Psoas muscle (tissue), 8 donors: ENCODE measurements around the gene GRIK5. TPM values are rescaled to one million over a fixed set of nuclear protein-coding genes. Genes with fewer than 3 reads are reported as not detected.

Experiments used
- ATAC-seq, 4 donors: fragments of 200-7000 bp; cut with Tn5 transposase; one replicate each; pipeline ENCODE4 v1.9.1; 2020; ENCODE audit warnings: moderate library complexity in 3 of 4, mild to moderate bottlenecking in 2 of 4
- DNase-seq, 2 donors: peaks; one replicate each; pipeline ENCODE4 v3.0.0-alpha.2; 2020
- H3K27ac ChIP-seq: fragments of 200-600 bp; one replicate; pipeline ENCODE4 v1.8.0; 2022
- H3K27me3 ChIP-seq, 3 donors: fragments of 200-600 bp in 1 of 3; one replicate each; pipeline versions ENCODE4 v1.6.1 to v1.8.0; 2013 to 2022; ENCODE audit warnings: low read length in 2 of 3, mild to moderate bottlenecking in 2 of 3, moderate library complexity in 1 of 3; ENCODE audit not compliant: insufficient read depth in 3 of 3
- H3K36me3 ChIP-seq, 2 donors: fragments of 200-600 bp in 1 of 2; one replicate each; pipeline versions ENCODE4 v1.6.1 to v1.8.0; 2013 to 2022; ENCODE audit warnings: low read depth in 1 of 2, mild to moderate bottlenecking in 1 of 2, moderate library complexity in 1 of 2; ENCODE audit not compliant: insufficient read depth in 1 of 2
- H3K4me1 ChIP-seq: fragments of 200-600 bp; one replicate; pipeline ENCODE4 v1.8.0; 2022
- H3K4me3 ChIP-seq: fragments of 200-600 bp; one replicate; pipeline ENCODE4 v1.8.0; 2022; ENCODE audit warnings: mild to moderate bottlenecking
- H3K9me3 ChIP-seq: fragments of 200-600 bp; one replicate; pipeline ENCODE4 v1.8.0; 2022
- WGBS, 3 donors: extraction: QIAGEN DNeasy Blood & Tissue Kit; methylation state at CpG; one replicate each; pipeline versions ENCODE4 v1.1.6 to v1.1.7; 2013; 5-methylcytosine and 5-hydroxymethylcytosine counted together
- intact Hi-C, 2 donors: fragments of 100-400 bp; cut with DNase I; formaldehyde crosslinking; loops; one replicate each; pipeline versions ENCODE4 v1.11.0 to v1.14.2; 2022
- polyA plus RNA-seq, 3 donors: library from polyadenylated mRNA; stranded (reverse); fragments of 200-250 nt; gene quantifications; one replicate each; pipeline ENCODE4 v1.2.3, GENCODE V29; 2013
- total RNA-seq, 4 donors: library from RNA; stranded (reverse); fragmentation: NEBNext Ultra II Directional in 2 of 4; extraction: Animal tissue kit (Norgen Biotek cat#: 25700) in 2 of 4; gene quantifications; one replicate each; pipeline versions ENCODE4 v1.2.1 to v1.2.4, GENCODE V29; 2021 to 2023
- TF ChIP-seq, protein P1 (sequence below): fragments of 200-600 bp; IDR thresholded peaks from one replicate; pipeline ENCODE4 v1.8.0; 2022; ENCODE audit warnings: antibody characterized with exemption
- donor health status: healthy with polysubstance abuse.
- donor health status: DM: no; HTN: no; CAD: no; lungs with moderate emphysema.
- donor health status: Bipolar disorder and iron deficiency.
- donor health status: healthy.
- donor health status: DM: yes; HTN: yes; CAD: no.
- donor health status: DM: no; HTN: no; CAD: no.
- donor health status: DM: no; HTN: no; CAD: no.
- donor health status: DM: yes; HTN: yes; CAD: no.

Gene GRIK5
- total and polyA plus RNA-seq, 7 donors, result 0.26 to 0.88 (median 0.45) TPM

DNA sequence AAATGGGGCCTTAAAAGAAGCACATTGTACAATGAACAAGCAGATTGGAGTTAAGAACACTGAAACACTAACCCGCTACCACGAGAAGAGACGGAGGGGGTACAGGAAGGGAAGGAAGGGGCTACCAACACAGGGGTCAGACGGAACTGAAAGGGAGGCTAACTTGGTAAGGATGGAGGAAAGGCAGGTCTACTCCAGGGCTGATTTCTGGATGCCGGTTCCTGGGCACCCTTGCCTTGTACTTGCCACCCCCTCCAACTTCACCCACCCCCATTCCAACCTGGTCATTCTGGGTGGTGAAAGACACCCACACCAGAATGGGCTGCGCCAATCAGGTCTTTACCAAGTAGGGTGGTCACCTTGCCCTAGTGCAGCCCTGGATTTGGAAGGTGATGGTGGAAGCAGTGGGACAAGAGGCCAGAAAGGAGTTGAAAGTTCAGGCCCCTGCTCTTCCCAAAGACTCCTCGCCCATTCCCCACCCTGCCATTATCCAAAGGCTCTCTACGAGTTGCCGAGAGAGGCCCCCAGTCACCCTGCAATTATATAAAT, 16.3 kb upstream of the GRIK5 start:
- Histone ChIP-seq H3K27me3 (no peaks in the 10 kb centered on the region), H3K27ac (no peak overlapping the region), H3K4me1 (no peaks in the 10 kb centered on the region), H3K9me3 (no peaks in the 10 kb centered on the region), H3K36me3 (peaks cover 2 to 9% of the 10 kb centered on the region in 2 donors), H3K4me3 (no peak overlapping the region)
- intact Hi-C loops, result no loop called here
- no peak for ATAC-seq
- TF ChIP-seq, protein P1, sequence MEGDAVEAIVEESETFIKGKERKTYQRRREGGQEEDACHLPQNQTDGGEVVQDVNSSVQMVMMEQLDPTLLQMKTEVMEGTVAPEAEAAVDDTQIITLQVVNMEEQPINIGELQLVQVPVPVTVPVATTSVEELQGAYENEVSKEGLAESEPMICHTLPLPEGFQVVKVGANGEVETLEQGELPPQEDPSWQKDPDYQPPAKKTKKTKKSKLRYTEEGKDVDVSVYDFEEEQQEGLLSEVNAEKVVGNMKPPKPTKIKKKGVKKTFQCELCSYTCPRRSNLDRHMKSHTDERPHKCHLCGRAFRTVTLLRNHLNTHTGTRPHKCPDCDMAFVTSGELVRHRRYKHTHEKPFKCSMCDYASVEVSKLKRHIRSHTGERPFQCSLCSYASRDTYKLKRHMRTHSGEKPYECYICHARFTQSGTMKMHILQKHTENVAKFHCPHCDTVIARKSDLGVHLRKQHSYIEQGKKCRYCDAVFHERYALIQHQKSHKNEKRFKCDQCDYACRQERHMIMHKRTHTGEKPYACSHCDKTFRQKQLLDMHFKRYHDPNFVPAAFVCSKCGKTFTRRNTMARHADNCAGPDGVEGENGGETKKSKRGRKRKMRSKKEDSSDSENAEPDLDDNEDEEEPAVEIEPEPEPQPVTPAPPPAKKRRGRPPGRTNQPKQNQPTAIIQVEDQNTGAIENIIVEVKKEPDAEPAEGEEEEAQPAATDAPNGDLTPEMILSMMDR, result no peak
- DNase-seq, result no peak
- 82 to 86% (median 84%) methylated on average over 9 of the region's 9 CpGs for WGBS, 3 donors

DNA sequence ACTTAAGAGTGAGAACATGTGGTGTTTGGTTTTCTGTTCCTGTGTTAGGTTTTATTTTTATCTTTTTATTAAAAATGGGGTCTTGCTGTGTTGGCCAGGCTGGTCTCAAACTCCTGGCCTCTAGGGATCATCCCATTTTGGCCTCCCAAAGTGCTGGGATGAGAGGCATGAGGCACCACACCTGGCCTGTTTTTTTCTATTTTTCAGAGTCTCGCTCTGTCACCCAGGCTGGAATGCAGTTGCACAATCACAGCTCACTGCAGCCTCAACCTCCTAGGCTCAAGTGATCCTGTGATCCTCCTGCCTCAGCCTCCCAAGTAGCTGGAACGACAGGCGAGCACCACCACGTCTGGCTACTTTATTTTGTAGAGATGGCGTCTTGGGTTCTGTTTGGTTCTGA, 13.5 kb upstream of the GRIK5 start:
- TF ChIP-seq, protein P1, result no peak
- ATAC-seq (no peak), DNase-seq (no peak)
- H3K27ac ChIP-seq, result no peak overlapping the region
- 92 to 98% (median 92%) methylated on average over 5 of the region's 5 CpGs for WGBS, 3 donors
- intact Hi-C loops, result no loop called here
- H3K4me3 ChIP-seq, result no peak overlapping the region
- H3K27me3 ChIP-seq, result no peaks in the 10 kb centered on the region
- H3K9me3 ChIP-seq, result no peaks in the 10 kb centered on the region
- H3K36me3 ChIP-seq, result peaks cover 8 to 36% of the 10 kb centered on the region in 2 donors
- H3K4me1 ChIP-seq, result no peaks in the 10 kb centered on the region

DNA sequence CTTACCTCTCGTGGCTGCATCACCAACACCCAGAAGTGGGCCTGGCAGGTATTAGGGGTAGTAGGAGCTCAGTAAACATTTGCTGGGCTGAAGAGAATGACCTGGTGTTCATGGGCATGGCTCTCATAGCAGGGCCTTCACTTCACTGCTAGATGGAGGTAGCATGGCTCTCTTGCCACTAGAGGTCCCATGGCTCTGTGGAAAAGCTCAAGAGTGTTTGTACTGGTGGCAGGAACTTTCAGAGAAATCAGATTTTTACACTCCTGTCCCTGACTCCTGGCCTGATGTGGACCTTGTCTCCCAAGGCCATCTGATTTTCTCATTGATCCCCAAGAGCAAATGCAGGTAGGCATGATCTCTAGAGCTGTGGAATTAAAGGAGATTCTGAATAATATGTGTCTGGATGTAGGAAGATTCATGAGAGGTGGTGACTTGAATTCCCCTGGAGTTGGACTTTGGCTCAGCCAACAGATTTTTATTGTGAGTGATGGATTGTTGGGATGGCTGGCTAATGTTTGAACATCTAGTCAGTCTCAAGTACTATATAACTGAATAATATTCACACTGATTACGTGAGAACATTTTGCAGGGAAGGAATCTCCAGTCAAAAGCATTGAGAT, 11.7 kb upstream of the GRIK5 start:
- DNase-seq, result no peak
- peak in 2 of 4 donors; percentile 42 to 43 for ATAC-seq
- 79 to 83% (median 80%) methylated on average over 2 of the region's 2 CpGs for WGBS, 3 donors
- Histone ChIP-seq H3K9me3 (no peaks in the 10 kb centered on the region), H3K4me1 (no peaks in the 10 kb centered on the region), H3K27ac (no peak overlapping the region), H3K27me3 (no peaks in the 10 kb centered on the region), H3K4me3 (no peak overlapping the region), H3K36me3 (peaks cover 8 to 37% of the 10 kb centered on the region in 2 donors)
- intact Hi-C loops, result no loop called here
- TF ChIP-seq, protein P1, result peak; percentile 27

DNA sequence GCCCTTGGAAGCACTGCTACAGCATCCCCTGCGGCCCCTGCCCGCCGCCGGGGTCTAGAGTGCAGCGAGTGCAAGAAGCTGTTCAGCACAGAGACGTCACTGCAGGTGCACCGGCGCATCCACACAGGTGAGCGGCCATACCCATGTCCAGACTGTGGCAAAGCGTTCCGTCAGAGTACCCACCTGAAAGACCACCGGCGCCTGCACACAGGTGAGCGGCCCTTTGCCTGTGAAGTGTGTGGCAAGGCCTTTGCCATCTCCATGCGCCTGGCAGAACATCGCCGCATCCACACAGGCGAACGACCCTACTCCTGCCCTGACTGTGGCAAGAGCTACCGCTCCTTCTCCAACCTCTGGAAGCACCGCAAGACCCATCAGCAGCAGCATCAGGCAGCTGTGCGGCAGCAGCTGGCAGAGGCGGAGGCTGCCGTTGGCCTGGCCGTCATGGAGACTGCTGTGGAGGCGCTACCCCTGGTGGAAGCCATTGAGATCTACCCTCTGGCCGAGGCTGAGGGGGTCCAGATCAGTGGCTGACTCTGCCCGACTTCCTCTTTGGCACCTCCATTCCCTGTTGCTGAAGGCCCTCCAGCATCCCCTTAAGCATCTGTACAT, 10.9 kb upstream of the GRIK5 start:
- Histone ChIP-seq H3K4me1 (no peaks in the 10 kb centered on the region), H3K36me3 (peaks cover 8 to 37% of the 10 kb centered on the region in 2 donors), H3K27me3 (no peaks in the 10 kb centered on the region), H3K4me3 (no peak overlapping the region), H3K9me3 (no peaks in the 10 kb centered on the region), H3K27ac (no peak overlapping the region)
- no peak for DNase-seq
- WGBS, 3 donors, result 85 to 88% (median 88%) methylated on average over 23 to 28 of the region's 28 CpGs
- intact Hi-C loops, result no loop called here
- ATAC-seq, result no peak
- TF ChIP-seq, protein P1, result no peak
